Measurements from ENCODE around the gene TATDN2. TPM values are rescaled to one million over a fixed set of nuclear protein-coding genes. Genes with fewer than 3 reads are reported as not detected.
A peak's percentile ranks its signal among the peaks of the same experiment; 100 is the strongest.
"Not testable (repeated sequence)": the region's sequence is repeated elsewhere in the genome, so short reads cannot be mapped to it uniquely, and the experiment has no call there.

TATDN2 gene
- total and polyA plus RNA-seq, 5 donors, result 13.6 to 25.6 (median 21.1) TPM

GRCh38 chr3:10292505-10293419 lies 44.5 kb downstream of the TATDN2 start, which contains the start of gene GHRL:
Gene GHRL, minus strand, starts transcription at chr3:10292947. Its CDS starts 2,767 bp downstream, at chr3:10290180.
- DNase-seq (no peak), ATAC-seq (peak in 1 of 2 donors; percentile 32)
- intact Hi-C loops (cut with DNase I), result no loop called here
- H3K4me3 ChIP-seq (ENCODE audit: low read length), result no peak within 1 kb of the TSS
- H3K9me3 ChIP-seq (ENCODE audit: control insufficient read depth, low read length), result no peaks in the 10 kb centered on the region
- H3K27ac ChIP-seq (ENCODE audit: low read length), result no peak within 1 kb of the TSS
- no peaks in the 10 kb centered on the region for H3K27me3 ChIP-seq (ENCODE audit: control insufficient read depth, insufficient read depth)
- peaks cover 5% of the 10 kb centered on the region for H3K4me1 ChIP-seq (ENCODE audit: control insufficient read depth, insufficient read depth, low read length)
- 42% methylated on average over 12 of the region's 12 CpGs for WGBS

- Histone ChIP-seq H3K9me3 (ENCODE audit: control insufficient read depth, low read length) (no peaks in the 10 kb centered on the region), H3K27me3 (ENCODE audit: control insufficient read depth, insufficient read depth) (no peaks in the 10 kb centered on the region), H3K4me1 (ENCODE audit: control insufficient read depth, insufficient read depth, low read length) (peaks cover 5% of the 10 kb centered on the region), H3K4me3 (ENCODE audit: low read length) (no peak overlapping the region), H3K27ac (ENCODE audit: low read length) (no peak overlapping the region)
- ATAC-seq (no peak), DNase-seq (no peak)
- intact Hi-C loops (cut with DNase I), result no loop called here
- WGBS, result 87% methylated on average over 12 of the region's 12 CpGs
These were observed 45.8 kb downstream of the TATDN2 start for GRCh38 chr3:10294030-10294586.

- H3K4me1 ChIP-seq (ENCODE audit: control insufficient read depth, insufficient read depth, low read length); DNase-seq; ATAC-seq; intact Hi-C loops (cut with DNase I); H3K27ac ChIP-seq (ENCODE audit: low read length); H3K9me3 ChIP-seq (ENCODE audit: control insufficient read depth, low read length); H3K4me3 ChIP-seq (ENCODE audit: low read length); H3K27me3 ChIP-seq (ENCODE audit: control insufficient read depth, insufficient read depth): not testable (repeated sequence)
- no CpG with 5 or more reads among the region's 1 CpG for WGBS
These were observed 49.8 kb downstream of the TATDN2 start for GRCh38 chr3:10298064-10298463.

- intact Hi-C loops (cut with DNase I), result no loop called here
- H3K4me1 ChIP-seq (ENCODE audit: control insufficient read depth, insufficient read depth, low read length), result no peaks in the 10 kb centered on the region
- no peak for DNase-seq
- no peaks in the 10 kb centered on the region for H3K9me3 ChIP-seq (ENCODE audit: control insufficient read depth, low read length)
- H3K4me3 ChIP-seq (ENCODE audit: low read length), result no peak overlapping the region
- WGBS, result 77% methylated on average over 2 of the region's 2 CpGs
- no peak overlapping the region for H3K27ac ChIP-seq (ENCODE audit: low read length)
- no peak for ATAC-seq
- no peaks in the 10 kb centered on the region for H3K27me3 ChIP-seq (ENCODE audit: control insufficient read depth, insufficient read depth)
These were observed 50.9 kb downstream of the TATDN2 start for GRCh38 chr3:10299175-10299574.

GRCh38 chr3:10299679-10300078 lies 51.4 kb downstream of the TATDN2 start:
- no peak for DNase-seq
- Histone ChIP-seq H3K27me3 (ENCODE audit: control insufficient read depth, insufficient read depth) (no peaks in the 10 kb centered on the region), H3K9me3 (ENCODE audit: control insufficient read depth, low read length) (no peaks in the 10 kb centered on the region), H3K4me3 (ENCODE audit: low read length) (no peak overlapping the region), H3K27ac (ENCODE audit: low read length) (no peak overlapping the region), H3K4me1 (ENCODE audit: control insufficient read depth, insufficient read depth, low read length) (no peaks in the 10 kb centered on the region)
- intact Hi-C loops (cut with DNase I), result no loop called here
- ATAC-seq, result no peak
- 66% methylated on average over 6 of the region's 6 CpGs for WGBS

GRCh38 chr3:10300087-10300486 lies 51.8 kb downstream of the TATDN2 start:
- no peak overlapping the region for H3K4me3 ChIP-seq (ENCODE audit: low read length)
- intact Hi-C loops (cut with DNase I), result no loop called here
- H3K27me3 ChIP-seq (ENCODE audit: control insufficient read depth, insufficient read depth), result no peaks in the 10 kb centered on the region
- DNase-seq (no peak), ATAC-seq (peak in 1 of 2 donors; percentile 10)
- no peaks in the 10 kb centered on the region for H3K9me3 ChIP-seq (ENCODE audit: control insufficient read depth, low read length)
- no peaks in the 10 kb centered on the region for H3K4me1 ChIP-seq (ENCODE audit: control insufficient read depth, insufficient read depth, low read length)
- H3K27ac ChIP-seq (ENCODE audit: low read length), result no peak overlapping the region
- WGBS, result 88% methylated on average over 9 of the region's 9 CpGs

GRCh38 chr3:10303105-10303504 lies 54.8 kb downstream of the TATDN2 start:
- 88% methylated on average over 9 of the region's 9 CpGs for WGBS
- no peak for ATAC-seq
- no peak overlapping the region for H3K4me3 ChIP-seq (ENCODE audit: low read length)
- H3K4me1 ChIP-seq (ENCODE audit: control insufficient read depth, insufficient read depth, low read length), result no peaks in the 10 kb centered on the region
- no peaks in the 10 kb centered on the region for H3K27me3 ChIP-seq (ENCODE audit: control insufficient read depth, insufficient read depth)
- intact Hi-C loops (cut with DNase I), result no loop called here
- H3K9me3 ChIP-seq (ENCODE audit: control insufficient read depth, low read length), result no peaks in the 10 kb centered on the region
- H3K27ac ChIP-seq (ENCODE audit: low read length), result no peak overlapping the region
- no peak for DNase-seq

GRCh38 chr3:10303785-10304184 lies 55.5 kb downstream of the TATDN2 start:
- no peak for DNase-seq
- ATAC-seq, result peak in 1 of 2 donors; percentile 20

GRCh38 chr3:10304905-10305304 lies 56.6 kb downstream of the TATDN2 start:
- intact Hi-C loops (cut with DNase I), result no loop called here
- Histone ChIP-seq H3K27me3 (ENCODE audit: control insufficient read depth, insufficient read depth) (no peaks in the 10 kb centered on the region), H3K4me1 (ENCODE audit: control insufficient read depth, insufficient read depth, low read length) (no peaks in the 10 kb centered on the region), H3K9me3 (ENCODE audit: control insufficient read depth, low read length) (no peaks in the 10 kb centered on the region), H3K27ac (ENCODE audit: low read length) (no peak overlapping the region), H3K4me3 (ENCODE audit: low read length) (no peak overlapping the region)
- DNase-seq (no peak), ATAC-seq (no peak)
- 90% methylated on average over 8 of the region's 8 CpGs for WGBS

More at GRCh38 chr3:10303785-10304184, 55.5 kb downstream of the TATDN2 start:
- Histone ChIP-seq H3K27me3 (ENCODE audit: control insufficient read depth, insufficient read depth) (no peaks in the 10 kb centered on the region), H3K9me3 (ENCODE audit: control insufficient read depth, low read length) (no peaks in the 10 kb centered on the region), H3K4me3 (ENCODE audit: low read length) (no peak overlapping the region), H3K4me1 (ENCODE audit: control insufficient read depth, insufficient read depth, low read length) (no peaks in the 10 kb centered on the region), H3K27ac (ENCODE audit: low read length) (no peak overlapping the region)
- intact Hi-C loops (cut with DNase I), result no loop called here
- WGBS, result 83% methylated on average over 8 of the region's 8 CpGs

- WGBS, result 96% methylated on average over 4 of the region's 4 CpGs
- Histone ChIP-seq H3K9me3 (ENCODE audit: control insufficient read depth, low read length) (no peaks in the 10 kb centered on the region), H3K4me3 (ENCODE audit: low read length) (no peak overlapping the region), H3K27ac (ENCODE audit: low read length) (no peak overlapping the region), H3K4me1 (ENCODE audit: control insufficient read depth, insufficient read depth, low read length) (no peaks in the 10 kb centered on the region), H3K27me3 (ENCODE audit: control insufficient read depth, insufficient read depth) (no peaks in the 10 kb centered on the region)
- DNase-seq (no peak), ATAC-seq (no peak)
- intact Hi-C loops (cut with DNase I), result no loop called here
These were observed 57.2 kb downstream of the TATDN2 start for GRCh38 chr3:10305331-10305902.

- H3K27me3 ChIP-seq (ENCODE audit: control insufficient read depth, insufficient read depth), result no peaks in the 10 kb centered on the region
- H3K9me3 ChIP-seq (ENCODE audit: control insufficient read depth, low read length), result no peaks in the 10 kb centered on the region
- no peak for DNase-seq
- H3K27ac ChIP-seq (ENCODE audit: low read length), result no peak overlapping the region
- whole genome bisulfite sequencing, result 92% methylated on average over 3 of the region's 3 CpGs
- H3K4me3 ChIP-seq (ENCODE audit: low read length), result no peak overlapping the region
- intact Hi-C loops (cut with DNase I), result no loop called here
- no peaks in the 10 kb centered on the region for H3K4me1 ChIP-seq (ENCODE audit: control insufficient read depth, insufficient read depth, low read length)
- no peak for ATAC-seq
These were observed 57.9 kb downstream of the TATDN2 start for GRCh38 chr3:10306156-10306555.

Measured in right cardiac atrium (tissue), 5 donors.